ENCODE data around the gene SLC9A9.

SLC9A9 gene

DNA sequence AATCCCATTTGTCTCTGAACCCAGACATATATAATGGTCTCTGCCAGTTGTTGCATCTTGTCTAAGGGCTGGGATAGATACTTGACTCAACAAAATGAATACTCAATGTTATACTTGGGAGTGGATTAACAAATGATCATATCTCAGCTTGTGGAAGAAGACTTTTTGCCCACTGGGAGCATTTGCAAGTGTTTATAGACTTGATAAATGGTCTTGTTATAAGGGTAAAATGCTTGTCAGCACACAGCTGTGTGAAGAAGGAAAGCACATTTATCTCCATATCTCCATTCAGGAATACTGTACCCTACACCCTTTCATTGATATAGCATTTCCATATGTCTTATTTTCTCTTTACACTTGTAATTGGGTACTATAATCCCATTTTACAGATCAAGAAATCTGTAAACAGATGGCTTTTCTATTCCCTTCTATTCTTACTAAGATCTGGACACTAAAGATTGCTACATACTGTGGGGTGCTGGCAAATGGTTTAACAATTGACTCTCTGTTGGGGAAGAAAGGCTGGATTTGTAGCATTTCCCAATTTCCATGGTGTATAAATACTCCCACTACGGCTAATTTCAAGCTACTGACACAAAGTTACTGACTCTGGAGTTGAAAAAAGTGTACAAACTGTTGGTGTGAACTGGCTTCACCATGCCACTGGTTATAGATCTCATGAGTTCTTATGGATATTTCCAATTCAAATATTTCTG, 574.1 kb downstream of the SLC9A9 start:
- TF ChIP-seq EZH2phosphoT487 (IDR thresholded peaks at IDR 0.05; ENCODE audit: low read length) (no peak), EZH2 (optimal IDR thresholded peaks at IDR 0.05; ENCODE audit: low read depth, low read length) (no peak)
- TF ChIP-seq, protein P1, sequence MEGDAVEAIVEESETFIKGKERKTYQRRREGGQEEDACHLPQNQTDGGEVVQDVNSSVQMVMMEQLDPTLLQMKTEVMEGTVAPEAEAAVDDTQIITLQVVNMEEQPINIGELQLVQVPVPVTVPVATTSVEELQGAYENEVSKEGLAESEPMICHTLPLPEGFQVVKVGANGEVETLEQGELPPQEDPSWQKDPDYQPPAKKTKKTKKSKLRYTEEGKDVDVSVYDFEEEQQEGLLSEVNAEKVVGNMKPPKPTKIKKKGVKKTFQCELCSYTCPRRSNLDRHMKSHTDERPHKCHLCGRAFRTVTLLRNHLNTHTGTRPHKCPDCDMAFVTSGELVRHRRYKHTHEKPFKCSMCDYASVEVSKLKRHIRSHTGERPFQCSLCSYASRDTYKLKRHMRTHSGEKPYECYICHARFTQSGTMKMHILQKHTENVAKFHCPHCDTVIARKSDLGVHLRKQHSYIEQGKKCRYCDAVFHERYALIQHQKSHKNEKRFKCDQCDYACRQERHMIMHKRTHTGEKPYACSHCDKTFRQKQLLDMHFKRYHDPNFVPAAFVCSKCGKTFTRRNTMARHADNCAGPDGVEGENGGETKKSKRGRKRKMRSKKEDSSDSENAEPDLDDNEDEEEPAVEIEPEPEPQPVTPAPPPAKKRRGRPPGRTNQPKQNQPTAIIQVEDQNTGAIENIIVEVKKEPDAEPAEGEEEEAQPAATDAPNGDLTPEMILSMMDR (IDR thresholded peaks at IDR 0.05; ENCODE audit: low read length) = no peak
- H2AFZ ChIP-seq (ENCODE audit: low read length) = no peak overlapping the region
- no peak for DNase-seq
- no peaks in the 10 kb centered on the region for H3K9me3 ChIP-seq (replicated peaks; ENCODE audit: insufficient read depth, low read length)
- no peaks in the 10 kb centered on the region for H3K79me2 ChIP-seq (ENCODE audit: low read length)
- H3K27me3 ChIP-seq (replicated peaks; ENCODE audit: insufficient read depth, low read length) = no peaks in the 10 kb centered on the region
- H3K4me1 ChIP-seq (ENCODE audit: low read length) = no peaks in the 10 kb centered on the region
- H3K36me3 ChIP-seq (replicated peaks; ENCODE audit: insufficient read depth, low read length) = no peaks in the 10 kb centered on the region
- no peak overlapping the region for H3K4me2 ChIP-seq (ENCODE audit: low read depth, low read length)
- H3K4me3 ChIP-seq (ENCODE audit: low read length) = no peak overlapping the region
- H3K27ac ChIP-seq (ENCODE audit: low read length) = no peak overlapping the region
- no peaks in the 10 kb centered on the region for H3F3A ChIP-seq (ENCODE audit: insufficient read depth, low read length)
- no peaks in the 10 kb centered on the region for H3K9me2 ChIP-seq (replicated peaks; ENCODE audit: insufficient read depth, low read length)
- H4K20me1 ChIP-seq (ENCODE audit: insufficient read depth, low read length) = no peaks in the 10 kb centered on the region
- H3K9ac ChIP-seq (ENCODE audit: low read length) = no peak overlapping the region

DNA sequence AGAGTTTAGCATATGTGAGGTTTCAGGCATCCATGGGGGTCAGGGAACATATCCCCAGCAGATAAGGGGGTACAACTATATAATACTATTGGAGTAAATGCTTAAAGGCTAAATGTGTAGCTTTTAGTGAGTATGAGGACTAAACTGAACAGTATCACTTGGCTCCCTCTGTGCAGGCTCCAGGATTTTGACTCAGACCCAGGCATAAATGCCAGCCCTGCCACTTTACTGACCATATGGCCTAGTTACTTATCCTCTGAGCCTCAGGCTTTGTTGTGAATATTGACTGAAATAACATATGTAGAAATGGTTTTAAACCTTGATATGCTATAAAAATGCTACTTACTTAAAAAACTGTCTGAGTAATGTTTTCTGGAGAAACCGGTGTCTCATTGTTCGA, 577.1 kb downstream of the SLC9A9 start:
- H3K9me3 ChIP-seq (replicated peaks; ENCODE audit: insufficient read depth, low read length) = no peaks in the 10 kb centered on the region
- no peak overlapping the region for H3K4me2 ChIP-seq (ENCODE audit: low read depth, low read length)
- no peak overlapping the region for H2AFZ ChIP-seq (ENCODE audit: low read length)
- H3K4me3 ChIP-seq (ENCODE audit: low read length) = no peak overlapping the region
- H4K20me1 ChIP-seq (ENCODE audit: insufficient read depth, low read length) = no peaks in the 10 kb centered on the region
- no peaks in the 10 kb centered on the region for H3K27me3 ChIP-seq (replicated peaks; ENCODE audit: insufficient read depth, low read length)
- H3K4me1 ChIP-seq (ENCODE audit: low read length) = no peaks in the 10 kb centered on the region
- no peaks in the 10 kb centered on the region for H3K36me3 ChIP-seq (replicated peaks; ENCODE audit: insufficient read depth, low read length)
- no peaks in the 10 kb centered on the region for H3K9me2 ChIP-seq (replicated peaks; ENCODE audit: insufficient read depth, low read length)
- H3K27ac ChIP-seq (ENCODE audit: low read length) = no peak overlapping the region
- H3K9ac ChIP-seq (ENCODE audit: low read length) = no peak overlapping the region
- TF ChIP-seq EZH2phosphoT487 (IDR thresholded peaks at IDR 0.05; ENCODE audit: low read length) (no peak), EZH2 (optimal IDR thresholded peaks at IDR 0.05; ENCODE audit: low read depth, low read length) (no peak)
- TF ChIP-seq, protein P1 (IDR thresholded peaks at IDR 0.05; ENCODE audit: low read length) = no peak
- H3K79me2 ChIP-seq (ENCODE audit: low read length) = no peaks in the 10 kb centered on the region
- DNase-seq = no peak
- no peaks in the 10 kb centered on the region for H3F3A ChIP-seq (ENCODE audit: insufficient read depth, low read length)

DNA sequence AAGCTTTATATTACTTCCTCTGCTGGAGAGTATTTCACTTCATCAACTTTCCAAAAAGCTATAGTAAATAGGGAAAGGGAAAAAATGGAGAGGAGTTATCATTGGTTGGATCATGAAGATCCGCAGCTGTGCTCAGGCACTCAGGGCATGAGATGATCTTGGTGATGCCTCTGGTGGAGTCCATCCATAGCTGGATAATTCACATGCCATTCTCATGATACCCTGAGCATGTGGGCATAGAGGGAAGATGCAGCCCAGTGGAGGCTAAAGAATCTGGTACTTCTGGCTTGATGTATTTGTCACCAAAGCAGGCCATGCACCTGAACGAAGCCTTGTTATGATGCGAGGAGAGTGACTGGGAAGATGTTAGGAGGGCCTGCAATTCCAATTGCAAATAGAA, 578.5 kb downstream of the SLC9A9 start:
- H3K4me2 ChIP-seq (ENCODE audit: low read depth, low read length) = no peak overlapping the region

DNA sequence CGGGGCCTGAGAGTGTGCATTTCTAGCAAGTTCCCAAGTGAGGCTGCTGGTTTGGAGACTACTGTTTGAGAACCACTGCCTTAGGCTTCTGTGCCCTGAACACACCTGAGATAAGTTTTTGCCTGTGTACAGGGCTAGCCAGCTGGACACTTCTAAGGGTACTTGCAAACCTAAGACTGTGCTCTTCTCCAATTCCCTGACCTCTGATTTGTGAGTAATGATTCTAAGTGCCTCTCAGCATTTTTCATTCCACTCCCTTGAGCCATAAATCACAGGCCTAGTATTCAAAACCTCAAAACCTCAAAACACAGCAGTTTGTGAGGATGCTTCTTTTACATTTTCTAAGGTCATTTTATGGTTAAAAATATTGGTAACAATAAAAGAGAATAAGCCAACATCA, 580.3 kb downstream of the SLC9A9 start:
- H3K9me2 ChIP-seq (replicated peaks; ENCODE audit: insufficient read depth, low read length) = no peaks in the 10 kb centered on the region
- TF ChIP-seq EZH2 (optimal IDR thresholded peaks at IDR 0.05; ENCODE audit: low read depth, low read length) = no peak
- H2AFZ ChIP-seq (ENCODE audit: low read length) = no peak overlapping the region
- H3K27me3 ChIP-seq (replicated peaks; ENCODE audit: insufficient read depth, low read length) = no peaks in the 10 kb centered on the region
- no peaks in the 10 kb centered on the region for H3K9me3 ChIP-seq (replicated peaks; ENCODE audit: insufficient read depth, low read length)
- no peaks in the 10 kb centered on the region for H3K36me3 ChIP-seq (replicated peaks; ENCODE audit: insufficient read depth, low read length)
- no peak overlapping the region for H3K4me2 ChIP-seq (ENCODE audit: low read depth, low read length)
- H3K9ac ChIP-seq (ENCODE audit: low read length) = no peak overlapping the region
- no peaks in the 10 kb centered on the region for H4K20me1 ChIP-seq (ENCODE audit: insufficient read depth, low read length)
- no peak overlapping the region for H3K4me3 ChIP-seq (ENCODE audit: low read length)
- no peaks in the 10 kb centered on the region for H3K79me2 ChIP-seq (ENCODE audit: low read length)
- DNase-seq = no peak
- H3K27ac ChIP-seq (ENCODE audit: low read length) = no peak overlapping the region
- H3F3A ChIP-seq (ENCODE audit: insufficient read depth, low read length) = no peaks in the 10 kb centered on the region
- no peaks in the 10 kb centered on the region for H3K4me1 ChIP-seq (ENCODE audit: low read length)

More for the DNA sequence above, 578.5 kb downstream of the SLC9A9 start:
- no peaks in the 10 kb centered on the region for H3K36me3 ChIP-seq (replicated peaks; ENCODE audit: insufficient read depth, low read length)
- no peaks in the 10 kb centered on the region for H3K27me3 ChIP-seq (replicated peaks; ENCODE audit: insufficient read depth, low read length)
- no peak overlapping the region for H3K27ac ChIP-seq (ENCODE audit: low read length)
- no peak for DNase-seq
- H3K9me3 ChIP-seq (replicated peaks; ENCODE audit: insufficient read depth, low read length) = no peaks in the 10 kb centered on the region
- H3K4me1 ChIP-seq (ENCODE audit: low read length) = no peaks in the 10 kb centered on the region
- no peak overlapping the region for H2AFZ ChIP-seq (ENCODE audit: low read length)
- no peak for TF ChIP-seq EZH2 (optimal IDR thresholded peaks at IDR 0.05; ENCODE audit: low read depth, low read length)
- H3K4me3 ChIP-seq (ENCODE audit: low read length) = no peak overlapping the region
- H3K79me2 ChIP-seq (ENCODE audit: low read length) = no peaks in the 10 kb centered on the region
- no peaks in the 10 kb centered on the region for H3F3A ChIP-seq (ENCODE audit: insufficient read depth, low read length)
- no peaks in the 10 kb centered on the region for H4K20me1 ChIP-seq (ENCODE audit: insufficient read depth, low read length)
- H3K9me2 ChIP-seq (replicated peaks; ENCODE audit: insufficient read depth, low read length) = no peaks in the 10 kb centered on the region
- H3K9ac ChIP-seq (ENCODE audit: low read length) = no peak overlapping the region
